Measurements from ENCODE around the gene GAS1. TPM values are rescaled to one million over a fixed set of nuclear protein-coding genes. Genes with fewer than 3 reads are reported as not detected.

The GAS1 gene
- polyA plus RNA-seq, 1 donor: 55.3 TPM

GRCh38 chr9:86966852-86967511, 19.7 kb upstream of the GAS1 start:
- no peak for DNase-seq

GRCh38 chr9:86965636-86966395, 18.5 kb upstream of the GAS1 start:
- DNase-seq: no peak

- no peak for DNase-seq
Observed at GRCh38 chr9:86962692-86963091, 15.4 kb upstream of the GAS1 start.

GRCh38 chr9:86960938-86961337, 13.6 kb upstream of the GAS1 start:
- DNase-seq: no peak

GRCh38 chr9:86958203-86958602, 10.9 kb upstream of the GAS1 start:
- no peak for DNase-seq

- no peak for DNase-seq
Observed at GRCh38 chr9:86955561-86955960, 8.3 kb upstream of the GAS1 start.

- no peak for DNase-seq
Observed at GRCh38 chr9:86955042-86955441, 7.7 kb upstream of the GAS1 start.

- DNase-seq: no peak
Observed at GRCh38 chr9:86953181-86953580, 5.9 kb upstream of the GAS1 start.

- peak; percentile 89 for DNase-seq
Observed at GRCh38 chr9:86948074-86948929, 996 bp upstream of the GAS1 start.

GRCh38 chr9:86946201-86947145, 833 bp downstream of the GAS1 start:
- DNase-seq: no peak

GRCh38 chr9:86945728-86946200, 1.5 kb downstream of the GAS1 start:
- no peak for DNase-seq

GRCh38 chr9:86944796-86945727, 2.2 kb downstream of the GAS1 start:
- DNase-seq: no peak

GRCh38 chr9:86943201-86944113, 3.8 kb downstream of the GAS1 start:
- peak; percentile 50 for DNase-seq

- DNase-seq: peak; percentile 45
Observed at GRCh38 chr9:86942281-86943200, 4.8 kb downstream of the GAS1 start.

- DNase-seq: no peak
Observed at GRCh38 chr9:86941197-86941596, 6.1 kb downstream of the GAS1 start.

- DNase-seq: no peak
Observed at GRCh38 chr9:86940774-86941173, 6.5 kb downstream of the GAS1 start.

GRCh38 chr9:86939891-86940290, 7.4 kb downstream of the GAS1 start:
- DNase-seq: no peak

GRCh38 chr9:86939321-86939720, 8.0 kb downstream of the GAS1 start:
- DNase-seq: no peak

Measured in left kidney (tissue), 2 donors.